Measurements from ENCODE around the gene ARHGAP6. TPM values are rescaled to one million over a fixed set of nuclear protein-coding genes. Genes with fewer than 3 reads are reported as not detected.

The ARHGAP6 gene
- total RNA-seq, 1 experiment from 2014 or later = 0.07 TPM

GRCh38 chrX:11159149-11159548 is 506.6 kb downstream of the ARHGAP6 start:
- no peaks in the 10 kb centered on the region for H3K36me3 Mint-ChIP-seq (ENCODE audit: insufficient read depth in 1 of 3, low read depth in 3 of 3)
- no peak overlapping the region for H3K4ac ChIP-seq (ENCODE audit: low read depth, low read length)
- no peak overlapping the region for H3K4me3 Mint-ChIP-seq
- no peak overlapping the region for H2BK20ac ChIP-seq (ENCODE audit: low read depth, low read length, poor library complexity, severe bottlenecking)
- no peak overlapping the region for H4K8ac ChIP-seq (replicated peaks; ENCODE audit: insufficient read length, low read depth, low read length)
- H2BK120ac ChIP-seq (ENCODE audit: low read depth, low read length, poor library complexity, severe bottlenecking) = no peak overlapping the region
- TF ChIP-seq, protein P1, sequence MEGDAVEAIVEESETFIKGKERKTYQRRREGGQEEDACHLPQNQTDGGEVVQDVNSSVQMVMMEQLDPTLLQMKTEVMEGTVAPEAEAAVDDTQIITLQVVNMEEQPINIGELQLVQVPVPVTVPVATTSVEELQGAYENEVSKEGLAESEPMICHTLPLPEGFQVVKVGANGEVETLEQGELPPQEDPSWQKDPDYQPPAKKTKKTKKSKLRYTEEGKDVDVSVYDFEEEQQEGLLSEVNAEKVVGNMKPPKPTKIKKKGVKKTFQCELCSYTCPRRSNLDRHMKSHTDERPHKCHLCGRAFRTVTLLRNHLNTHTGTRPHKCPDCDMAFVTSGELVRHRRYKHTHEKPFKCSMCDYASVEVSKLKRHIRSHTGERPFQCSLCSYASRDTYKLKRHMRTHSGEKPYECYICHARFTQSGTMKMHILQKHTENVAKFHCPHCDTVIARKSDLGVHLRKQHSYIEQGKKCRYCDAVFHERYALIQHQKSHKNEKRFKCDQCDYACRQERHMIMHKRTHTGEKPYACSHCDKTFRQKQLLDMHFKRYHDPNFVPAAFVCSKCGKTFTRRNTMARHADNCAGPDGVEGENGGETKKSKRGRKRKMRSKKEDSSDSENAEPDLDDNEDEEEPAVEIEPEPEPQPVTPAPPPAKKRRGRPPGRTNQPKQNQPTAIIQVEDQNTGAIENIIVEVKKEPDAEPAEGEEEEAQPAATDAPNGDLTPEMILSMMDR (conservative IDR thresholded peaks at IDR 0.05) = no peak
- no peak overlapping the region for H4K91ac ChIP-seq (ENCODE audit: insufficient read length, low read depth, low read length)
- H2AK5ac ChIP-seq (ENCODE audit: insufficient read length, low read length) = no peak overlapping the region
- H2BK12ac ChIP-seq (ENCODE audit: insufficient read length, low read depth, low read length) = no peak overlapping the region
- H3K56ac ChIP-seq (ENCODE audit: insufficient read length, low read depth, low read length) = no peak overlapping the region
- no peaks in the 10 kb centered on the region for H3K4me1 Mint-ChIP-seq
- peaks cover 39 to 40% of the 10 kb centered on the region in 2 experiments for H3K9me3 Mint-ChIP-seq
- no peak overlapping the region for H2BK15ac ChIP-seq (ENCODE audit: low read depth, low read length)
- no peak overlapping the region for H3K4me2 ChIP-seq (ENCODE audit: insufficient read depth, insufficient read length, low read length)
- no peak overlapping the region for H4K5ac ChIP-seq (ENCODE audit: insufficient read length, low read depth, low read length)
- no peak overlapping the region for H3K27ac Mint-ChIP-seq
- no peak overlapping the region for H3K18ac ChIP-seq (ENCODE audit: insufficient read length, low read depth, low read length)
- no peaks in the 10 kb centered on the region for H4K20me1 ChIP-seq (ENCODE audit: control insufficient read depth, insufficient read depth, insufficient read length)
- H2BK5ac ChIP-seq (ENCODE audit: insufficient read length, low read length) = no peak overlapping the region
- no peaks in the 10 kb centered on the region for H3K79me1 ChIP-seq (ENCODE audit: insufficient read depth, low read depth, low read length, poor library complexity, severe bottlenecking)
- H3K27me3 ChIP-seq (ENCODE audit: insufficient read depth, low read length) = no peaks in the 10 kb centered on the region
- WGBS (ENCODE audit: extremely low coverage, insufficient read length, low lambda C conversion rate) = no CpG with 5 or more reads among the region's 1 CpG
- no peak overlapping the region for H3K23ac ChIP-seq (ENCODE audit: insufficient read length, low read depth, low read length)
- H3K4me1 ChIP-seq (ENCODE audit: insufficient read depth, low read length) = no peaks in the 10 kb centered on the region
- no peaks in the 10 kb centered on the region for H3K79me2 ChIP-seq (ENCODE audit: insufficient read depth, low read length)
- no peak for DNase-seq
- peaks cover 10% of the 10 kb centered on the region for H3K9me3 ChIP-seq (ENCODE audit: control insufficient read depth, low read depth, low read length)
- no peaks in the 10 kb centered on the region for H3K23me2 ChIP-seq (ENCODE audit: insufficient read length, low read depth, low read length, poor library complexity, severe bottlenecking)
- no peak overlapping the region for H2AFZ ChIP-seq (ENCODE audit: low read length)
- no peak overlapping the region for H3T11ph ChIP-seq (ENCODE audit: low read length)
- H3K9ac ChIP-seq (ENCODE audit: extremely low read depth, insufficient read length, low read length) = no peak overlapping the region
- peaks cover 2% of the 10 kb centered on the region; the same call in 1 of the 2 replicates for H3K27me3 Mint-ChIP-seq (ENCODE audit: low read depth)
- H3K27ac ChIP-seq (ENCODE audit: insufficient read length, low read depth, low read length) = no peak overlapping the region
- H3K14ac ChIP-seq (ENCODE audit: insufficient read depth, low read length) = no peak overlapping the region

All from H9 (cell line).